Heart left ventricle (tissue), 13 donors: ENCODE data around the gene TTLL5.

Experiments used
- CTCF ChIP-seq, 12 donors: fragments of 200-600 bp; sonication (generic) in 4 of 12; IDR thresholded peaks; one replicate each; pipeline versions ENCODE4 v1.5.0 to v1.8.0; 2018 to 2022; ENCODE audit warnings: antibody characterized with exemption in 12 of 12, mild to moderate bottlenecking in 5 of 12
- POLR2A ChIP-seq, 2 donors: fragments of 450-650 bp; IDR thresholded peaks; one replicate each; pipeline ENCODE4 v1.6.1; 2017; ENCODE audit warnings: antibody characterized with exemption in 2 of 2, mild to moderate bottlenecking in 2 of 2, moderate library complexity in 2 of 2
- donor health status: ischemic (EF 13 %, LVEDD 7.1; RV severe dilation, severe dysfunction).
- donor health status: DM: no; HTN: yes; CAD: no.
- donor health status: DM: no; HTN: no; CAD: no.
- donor health status: ischemic (EF 25% LVEDD 6.9; RV normal size, moderate dysfunction).
- donor health status: ischemic (EF 25% LVEDD 5.7; RV mildly dilated, moderate dysfunction).
- donor health status: ischemic (EF 35%, LVEDD 5.7; RV mildly dilated, moderate dysfunction).
- donor health status: nonischemic (EF 11% LVEDD 7.7; RV severe dilation, severe dysfunction).
- donor health status: DM: yes; HTN: yes; CAD: no.
- donor health status: PGD.
- donor health status: ischemic (EF 29% LVEDD 5.4; RV normal size, mild dysfunction).
- donor health status: nonischemic (EF 23%, LVEDD 6.1; RV moderate dilation, normal function).

- TF ChIP-seq CTCF (IDR thresholded peaks at IDR 0.05), result no peak
- no peak for TF ChIP-seq POLR2A (IDR thresholded peaks at IDR 0.05)
Observed at GRCh38 chr14:75917322-75917945, 256.4 kb downstream of the TTLL5 start.
